ENCODE results near the gene PMP22. TPM values are rescaled to one million over a fixed set of nuclear protein-coding genes. Genes with fewer than 3 reads are reported as not detected.
"Not testable (repeated sequence)": the region's sequence is repeated elsewhere in the genome, so short reads cannot be mapped to it uniquely, and the experiment has no call there.

The PMP22 gene
- total RNA-seq, 2 donors from 2014 or later = 0.53 TPM; not detected in 1

DNA sequence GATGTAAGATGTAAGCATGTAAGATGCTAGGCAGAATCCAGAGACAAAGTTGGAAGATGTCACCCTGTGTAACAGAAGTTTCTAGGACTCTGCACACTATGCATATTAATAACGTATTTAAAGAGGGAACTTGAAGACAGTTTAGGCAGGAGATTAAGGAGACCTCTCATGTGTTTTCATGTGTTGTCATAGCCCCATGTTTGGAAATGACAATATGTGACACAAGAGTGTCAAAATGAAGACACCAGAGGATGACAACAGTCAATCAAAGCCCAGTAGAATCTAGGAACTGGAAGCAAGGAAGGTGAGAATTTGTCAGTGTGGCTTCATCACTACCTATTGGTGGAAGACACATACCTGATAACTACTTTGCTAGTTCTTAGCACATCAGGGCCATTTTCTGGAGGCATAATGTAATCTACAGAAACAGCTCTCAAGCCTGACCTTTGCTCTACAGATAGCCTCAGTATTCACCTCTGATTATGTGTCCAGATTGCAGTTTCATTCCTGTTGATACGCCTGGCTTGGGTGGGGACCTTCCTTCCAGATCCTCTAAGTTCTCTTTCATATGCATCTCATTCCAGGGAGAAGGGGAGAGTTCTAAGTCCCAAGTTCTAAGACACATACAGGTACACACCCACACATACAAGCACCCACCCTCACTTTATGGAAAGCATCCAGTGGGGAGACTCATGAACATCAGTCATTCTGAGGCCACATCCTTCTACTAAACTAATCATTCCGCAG, 26.3 kb downstream of the PMP22 start:
- DNase-seq (ENCODE audit: low spot score in 2 of 2) (no peak), ATAC-seq (no peak)
- Mint-ChIP-seq H3K36me3 (peaks cover 0 to 5% of the 10 kb centered on the region in 2 donors), H3K9me3 (no peaks in the 10 kb centered on the region), H3K27ac (no peak overlapping the region)

GRCh38 chr17:15238057-15238456, 27.1 kb downstream of the PMP22 start:
- DNase-seq (ENCODE audit: low spot score in 2 of 2) (no peak), ATAC-seq (no peak)
- Mint-ChIP-seq H3K9me3 (no peaks in the 10 kb centered on the region), H3K27ac (no peak overlapping the region), H3K36me3 (peaks cover 0 to 5% of the 10 kb centered on the region in 2 donors)

GRCh38 chr17:15237106-15237425, 28.1 kb downstream of the PMP22 start:
- Mint-ChIP-seq H3K9me3 (no peaks in the 10 kb centered on the region), H3K36me3 (no peaks in the 10 kb centered on the region), H3K27ac (no peak overlapping the region)
- ATAC-seq (no peak), DNase-seq (ENCODE audit: low spot score in 2 of 2) (no peak)

DNA sequence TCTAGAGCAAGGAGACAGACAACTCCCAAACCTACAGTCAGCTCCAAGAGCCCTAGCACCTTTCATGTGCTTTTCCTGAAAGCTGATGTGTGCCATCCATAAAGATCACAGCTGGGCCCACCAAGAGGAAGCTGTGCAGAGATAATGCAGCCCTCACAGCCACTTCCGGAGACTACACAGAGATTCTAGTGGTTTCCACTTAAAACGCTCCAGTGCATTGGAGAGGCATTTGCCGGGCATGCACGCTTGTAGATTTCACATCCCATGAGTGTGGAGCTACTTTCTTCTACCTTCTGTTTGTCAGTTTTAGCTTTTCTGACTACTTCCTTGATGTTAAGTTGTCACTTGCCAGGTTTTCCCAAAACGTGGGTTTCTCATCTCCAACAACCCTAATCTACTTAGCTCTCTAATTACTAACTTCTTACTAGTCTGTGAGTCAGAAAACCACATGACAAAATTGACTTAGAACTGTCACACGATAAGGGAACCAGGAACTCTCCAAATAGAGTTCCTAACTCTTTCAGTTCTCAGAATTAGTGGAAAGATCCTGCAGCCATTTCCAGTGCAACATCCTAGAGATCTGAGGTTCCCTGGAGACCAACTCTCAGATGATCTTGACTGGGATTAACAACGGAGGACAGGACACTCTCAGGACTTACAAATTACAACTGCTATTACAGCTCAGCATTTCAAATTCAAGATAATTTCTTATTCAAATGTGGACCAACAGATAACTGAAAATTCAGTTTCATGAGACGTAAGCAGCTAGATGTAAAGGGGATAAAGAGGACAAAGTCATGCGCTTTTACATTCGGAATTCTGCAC, 28.6 kb downstream of the PMP22 start:
- peak in 1 of 2 donors; percentile 53 for ATAC-seq
- DNase-seq (ENCODE audit: low spot score in 2 of 2) = no peak
- Mint-ChIP-seq H3K36me3 (no peaks in the 10 kb centered on the region), H3K27ac (no peak overlapping the region), H3K9me3 (no peaks in the 10 kb centered on the region)

GRCh38 chr17:15233971-15234370, 31.2 kb downstream of the PMP22 start:
- no peak for DNase-seq (ENCODE audit: low spot score in 2 of 2)
- no peak for ATAC-seq
- Mint-ChIP-seq H3K27ac (no peak overlapping the region), H3K36me3 (no peaks in the 10 kb centered on the region), H3K9me3 (no peaks in the 10 kb centered on the region)

GRCh38 chr17:15233022-15233805, 31.9 kb downstream of the PMP22 start:
- H3K9me3 Mint-ChIP-seq = no peaks in the 10 kb centered on the region
- H3K27ac Mint-ChIP-seq = no peak overlapping the region
- peak; percentile 73 to 75 for ATAC-seq
- no peak for DNase-seq (ENCODE audit: low spot score in 2 of 2)
- H3K36me3 Mint-ChIP-seq = no peaks in the 10 kb centered on the region

GRCh38 chr17:15232517-15232915, 32.6 kb downstream of the PMP22 start:
- Mint-ChIP-seq H3K36me3 (no peaks in the 10 kb centered on the region), H3K27ac (no peak overlapping the region), H3K9me3 (no peaks in the 10 kb centered on the region)
- DNase-seq (ENCODE audit: low spot score in 2 of 2) (no peak), ATAC-seq (no peak)

DNA sequence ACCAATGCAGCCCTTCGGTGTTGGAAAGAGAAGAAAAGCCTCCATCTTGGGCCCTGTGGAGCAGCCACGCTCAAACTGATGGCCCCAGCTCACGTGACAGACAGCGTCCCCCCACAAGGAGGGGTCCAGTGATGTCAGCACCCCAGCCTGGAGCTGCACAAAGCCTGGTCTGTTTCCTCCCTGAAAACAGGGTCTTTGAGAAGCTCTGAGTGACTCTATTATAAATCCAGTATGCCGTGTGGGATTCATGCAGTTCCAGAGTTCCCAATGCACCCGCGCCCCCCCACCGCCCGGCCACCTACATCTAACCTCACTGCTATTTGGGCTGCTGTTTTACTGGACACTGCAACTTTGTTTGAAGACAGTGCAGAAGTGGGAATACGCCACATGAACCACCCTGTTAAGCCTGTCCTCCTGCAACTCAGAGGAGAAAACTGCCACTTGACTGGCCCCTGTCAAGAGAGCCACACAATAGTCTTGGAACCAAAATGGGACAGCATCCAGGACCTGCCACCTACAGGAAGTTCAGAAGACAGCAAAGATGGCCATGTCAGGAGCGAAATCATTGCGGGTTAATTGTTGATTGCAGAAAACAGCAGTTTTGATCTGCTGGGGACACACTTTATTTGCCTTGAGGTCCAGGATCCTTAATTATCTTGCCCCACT, 33.1 kb downstream of the PMP22 start:
- H3K27ac Mint-ChIP-seq = no peak overlapping the region
- no peaks in the 10 kb centered on the region for H3K36me3 Mint-ChIP-seq
- ATAC-seq (no peak), DNase-seq (ENCODE audit: low spot score in 2 of 2) (no peak)
- H3K9me3 Mint-ChIP-seq = no peaks in the 10 kb centered on the region

- no peak for DNase-seq (ENCODE audit: low spot score in 2 of 2)
- H3K9me3 Mint-ChIP-seq = no peaks in the 10 kb centered on the region
- H3K27ac Mint-ChIP-seq = peak overlapping the region in 1 of 2 donors; percentile 69
- ATAC-seq = no peak
- no peaks in the 10 kb centered on the region for H3K36me3 Mint-ChIP-seq
These were observed 34.3 kb downstream of the PMP22 start for GRCh38 chr17:15230866-15231265.

- DNase-seq (ENCODE audit: low spot score in 2 of 2); H3K27ac Mint-ChIP-seq; H3K36me3 Mint-ChIP-seq; H3K9me3 Mint-ChIP-seq; ATAC-seq: not testable (repeated sequence)
These were observed 43.3 kb downstream of the PMP22 start for GRCh38 chr17:15221827-15222226.

DNA sequence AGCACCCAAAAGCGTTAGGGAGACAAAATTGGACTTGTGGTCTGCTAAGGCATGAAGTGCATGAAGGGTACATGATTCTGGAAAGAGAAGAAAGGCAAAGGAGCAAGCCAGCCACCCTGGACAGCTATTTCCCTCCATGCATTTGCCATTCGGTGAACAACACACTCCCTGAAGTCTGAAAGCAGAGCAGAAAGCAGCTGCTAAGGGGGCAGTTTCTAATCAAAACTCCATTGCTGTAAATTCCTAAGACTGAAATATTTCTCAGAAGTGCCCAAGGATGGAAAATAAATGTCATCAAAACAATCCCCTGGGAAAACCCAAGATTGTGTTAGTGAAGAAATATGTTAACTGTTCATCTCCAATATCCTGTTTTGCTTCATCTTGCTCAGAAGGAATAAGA, 44.3 kb downstream of the PMP22 start:
- Mint-ChIP-seq H3K36me3 (no peaks in the 10 kb centered on the region), H3K27ac (no peak overlapping the region), H3K9me3 (no peaks in the 10 kb centered on the region)
- DNase-seq (ENCODE audit: low spot score in 2 of 2) (no peak), ATAC-seq (no peak)

DNA sequence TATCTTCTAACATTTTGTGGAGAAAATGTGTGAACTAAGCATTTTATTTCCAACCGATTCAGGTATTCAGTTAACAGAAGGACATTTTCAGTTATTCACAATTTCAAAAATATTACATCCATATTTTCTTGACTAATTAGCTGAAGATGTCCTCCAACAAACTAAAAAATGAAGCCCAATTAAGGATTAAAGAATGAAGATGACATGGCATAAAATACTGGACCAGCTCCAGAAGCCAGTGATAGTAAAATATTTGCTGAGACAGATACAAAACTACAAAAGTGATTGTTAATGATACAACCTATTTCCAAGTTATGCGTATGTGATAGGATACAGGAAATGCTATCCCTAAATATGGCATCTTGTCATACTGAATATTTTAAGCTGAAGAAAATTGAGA, 48.6 kb downstream of the PMP22 start:
- no peak for ATAC-seq
- H3K36me3 Mint-ChIP-seq = no peaks in the 10 kb centered on the region
- DNase-seq (ENCODE audit: low spot score in 2 of 2) = no peak
- no peaks in the 10 kb centered on the region for H3K9me3 Mint-ChIP-seq
- no peak overlapping the region for H3K27ac Mint-ChIP-seq

GRCh38 chr17:15213381-15214087, 51.6 kb downstream of the PMP22 start:
- no peak for DNase-seq (ENCODE audit: low spot score in 2 of 2)
- ATAC-seq = no peak
- H3K36me3 Mint-ChIP-seq = no peaks in the 10 kb centered on the region

GRCh38 chr17:15210247-15210646, 54.9 kb downstream of the PMP22 start:
- ATAC-seq (no peak), DNase-seq (ENCODE audit: low spot score in 2 of 2) (no peak)
- no peak overlapping the region for H3K27ac Mint-ChIP-seq
- peaks cover 0 to 4% of the 10 kb centered on the region in 2 donors for H3K9me3 Mint-ChIP-seq
- no peaks in the 10 kb centered on the region for H3K36me3 Mint-ChIP-seq

More at GRCh38 chr17:15213381-15214087, 51.6 kb downstream of the PMP22 start:
- no peaks in the 10 kb centered on the region for H3K9me3 Mint-ChIP-seq
- H3K27ac Mint-ChIP-seq = no peak overlapping the region

GRCh38 chr17:15203062-15203461, 62.1 kb downstream of the PMP22 start:
- H3K9me3 Mint-ChIP-seq = peaks cover 11 to 19% of the 10 kb centered on the region in 2 donors
- H3K36me3 Mint-ChIP-seq = peaks cover 11 to 21% of the 10 kb centered on the region in 2 donors
- H3K27ac Mint-ChIP-seq; DNase-seq (ENCODE audit: low spot score in 2 of 2); ATAC-seq: not testable (repeated sequence)

GRCh38 chr17:15200574-15200973, 64.6 kb downstream of the PMP22 start:
- H3K9me3 Mint-ChIP-seq = peaks cover 25 to 27% of the 10 kb centered on the region in 2 donors
- not testable (repeated sequence) for H3K27ac Mint-ChIP-seq; DNase-seq (ENCODE audit: low spot score in 2 of 2); ATAC-seq
- H3K36me3 Mint-ChIP-seq = peaks cover 20 to 21% of the 10 kb centered on the region in 2 donors
